Measurements from ENCODE around the gene SLMAP.

- no peak for TF ChIP-seq POLR2A (IDR thresholded peaks at IDR 0.05; ENCODE audit: low read depth, low read length)
- TF ChIP-seq CTCF (conservative IDR thresholded peaks at IDR 0.05; ENCODE audit: low read depth, low read length) = no peak
Measured at GRCh38 chr3:57743496-57743895, 12.6 kb upstream of the SLMAP start.
